ES-I3 (cell line): ENCODE measurements around the gene NUMB.

Experiments used
- H3K36me3 ChIP-seq: 2 replicates; pipeline ENCODE4 v1.6.1; 2013; ENCODE audit warnings: mild to moderate bottlenecking, low read length, control low read depth, moderate library complexity; ENCODE audit not compliant: insufficient read depth
- H3K4me1 ChIP-seq: 2 replicates; pipeline ENCODE4 v1.6.1; 2013; ENCODE audit warnings: mild to moderate bottlenecking, control low read depth, low read length; ENCODE audit not compliant: insufficient read depth
- H3K9ac ChIP-seq: 2 replicates; pipeline ENCODE4 v1.6.1; 2013; ENCODE audit warnings: low read depth, mild to moderate bottlenecking, low read length, moderate library complexity
- H3K9me3 ChIP-seq: 2 replicates; pipeline ENCODE4 v1.6.1; 2013; ENCODE audit warnings: mild to moderate bottlenecking, low read length, moderate library complexity; ENCODE audit not compliant: control insufficient read depth, insufficient read depth

The NUMB gene

DNA sequence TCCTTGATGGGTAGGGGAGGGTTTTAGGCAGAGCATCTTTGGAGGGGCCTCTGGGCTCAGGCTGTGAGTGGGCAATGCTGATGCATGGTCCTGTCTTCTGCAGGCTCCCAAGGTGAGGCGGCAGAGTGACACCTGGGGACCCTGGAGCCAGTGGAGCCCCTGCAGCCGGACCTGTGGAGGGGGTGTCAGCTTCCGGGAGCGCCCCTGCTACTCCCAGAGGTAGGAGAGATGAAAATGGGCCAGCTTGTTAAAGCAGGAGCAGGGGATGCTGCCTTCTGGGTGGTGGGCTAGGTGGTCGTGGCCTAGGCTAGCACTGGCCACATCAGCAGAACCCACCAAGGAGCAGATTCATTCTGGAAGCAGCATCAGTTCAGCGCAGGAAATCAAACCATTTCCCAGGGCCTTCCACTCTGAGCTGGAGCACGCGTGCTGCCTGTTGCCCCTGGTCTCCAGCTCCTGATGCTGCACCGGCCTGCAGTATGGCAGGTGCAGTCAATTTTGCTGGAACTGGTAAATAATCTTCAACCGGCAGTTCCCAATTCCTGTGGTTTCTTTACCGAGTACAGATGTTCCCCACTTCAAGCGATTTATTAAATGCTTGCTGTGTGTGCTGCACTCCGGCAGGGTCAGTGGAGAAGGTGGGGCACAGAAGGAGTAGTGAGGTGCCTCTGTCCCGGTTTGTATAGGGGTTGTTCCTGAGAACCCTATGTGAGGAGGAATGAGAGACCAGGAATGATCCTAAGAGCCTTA, 213.6 kb downstream of the NUMB start:
- peaks cover 4% of the 10 kb centered on the region; the same call in 1 of the 2 replicates for H3K4me1 ChIP-seq
- H3K36me3 ChIP-seq, result no peaks in the 10 kb centered on the region
- peak overlapping the region; percentile 88; the same call in 1 of the 2 replicates for H3K9ac ChIP-seq
- no peaks in the 10 kb centered on the region for H3K9me3 ChIP-seq

DNA sequence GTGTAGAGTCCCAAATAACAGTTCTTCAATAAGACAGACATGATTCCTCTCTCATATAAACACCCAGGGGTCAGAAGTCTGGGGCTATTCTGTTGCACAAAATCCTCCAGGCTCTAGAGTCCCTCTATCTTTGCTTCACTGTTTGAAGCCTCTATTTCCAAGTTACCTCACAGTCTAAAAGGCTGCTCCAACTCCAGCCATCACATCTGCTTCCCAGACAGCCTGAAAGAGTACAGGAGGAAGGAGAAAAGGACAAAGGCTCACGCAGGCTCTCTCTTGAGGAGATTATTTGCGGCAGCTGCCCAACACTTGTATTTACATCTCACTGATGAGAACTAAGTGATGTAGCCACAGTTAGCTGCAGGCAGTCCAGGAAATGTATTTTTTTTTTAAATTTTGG, 214.6 kb downstream of the NUMB start:
- Histone ChIP-seq H3K9me3 (no peaks in the 10 kb centered on the region), H3K9ac (no peak overlapping the region), H3K36me3 (no peaks in the 10 kb centered on the region), H3K4me1 (peaks cover 9% of the 10 kb centered on the region)

DNA sequence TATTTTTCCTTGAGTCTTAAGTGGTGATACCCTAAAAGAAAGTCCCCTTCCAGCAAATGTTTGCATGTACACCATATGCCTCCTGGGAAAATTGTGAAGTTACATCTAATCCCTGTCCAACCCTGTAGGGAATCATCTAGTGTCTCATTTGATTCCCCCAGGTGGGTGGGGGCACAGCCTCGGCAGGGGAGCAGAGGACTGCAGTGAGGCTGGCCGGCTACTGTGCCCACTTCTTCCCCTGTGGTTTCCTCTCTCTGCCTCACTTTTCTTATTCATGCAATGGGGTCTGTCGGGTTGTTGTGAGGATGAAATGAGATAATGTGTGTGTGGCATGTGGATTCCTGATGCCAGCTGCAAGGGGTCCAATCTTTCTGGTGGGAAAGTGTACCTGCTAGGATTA, 215.0 kb downstream of the NUMB start:
- H3K36me3 ChIP-seq, result no peaks in the 10 kb centered on the region
- H3K9me3 ChIP-seq, result no peaks in the 10 kb centered on the region
- peaks cover 13% of the 10 kb centered on the region for H3K4me1 ChIP-seq
- no peak overlapping the region for H3K9ac ChIP-seq

GRCh38 chr14:73242357-73242901, 215.9 kb downstream of the NUMB start:
- no peaks in the 10 kb centered on the region for H3K9me3 ChIP-seq
- peaks cover 13% of the 10 kb centered on the region for H3K4me1 ChIP-seq
- H3K9ac ChIP-seq, result no peak overlapping the region
- no peaks in the 10 kb centered on the region for H3K36me3 ChIP-seq

GRCh38 chr14:73241481-73242165, 216.7 kb downstream of the NUMB start:
- H3K4me1 ChIP-seq, result peaks cover 13% of the 10 kb centered on the region
- no peak overlapping the region for H3K9ac ChIP-seq
- no peaks in the 10 kb centered on the region for H3K36me3 ChIP-seq
- no peaks in the 10 kb centered on the region for H3K9me3 ChIP-seq

DNA sequence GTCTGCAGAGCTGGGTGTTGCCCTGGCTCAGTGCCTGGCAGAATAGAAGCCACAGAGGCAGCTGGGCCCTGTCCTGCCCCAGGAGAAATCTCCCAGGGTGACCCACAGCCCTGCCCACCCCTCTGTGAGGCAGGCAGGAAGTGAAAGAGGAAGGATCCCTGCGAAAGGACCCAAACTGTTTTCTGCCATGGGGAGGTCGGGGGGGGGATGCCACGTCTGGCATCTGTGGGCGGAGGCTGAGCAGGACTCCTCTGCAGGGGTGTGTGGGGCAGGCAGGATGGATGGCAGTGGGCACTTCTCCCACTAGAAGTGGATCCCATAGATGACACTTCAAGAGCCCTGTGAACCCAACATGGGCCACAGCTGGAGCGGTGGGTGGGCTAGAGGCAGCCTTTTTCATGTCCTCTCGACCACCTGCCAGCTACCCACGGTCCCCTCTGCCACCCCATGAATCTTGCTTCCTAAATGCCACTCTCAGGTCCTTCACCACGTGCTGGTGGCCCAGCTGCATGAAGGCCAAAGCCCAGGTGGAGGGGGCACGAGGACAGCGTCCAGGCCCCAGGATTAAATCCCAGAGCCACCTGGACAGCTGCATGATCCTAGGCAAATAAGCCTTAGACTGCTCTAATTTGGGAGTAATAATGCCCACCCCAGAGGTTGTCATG, 217.4 kb downstream of the NUMB start:
- H3K9me3 ChIP-seq, result no peaks in the 10 kb centered on the region
- no peaks in the 10 kb centered on the region for H3K36me3 ChIP-seq
- peaks cover 13% of the 10 kb centered on the region for H3K4me1 ChIP-seq
- H3K9ac ChIP-seq, result no peak overlapping the region

DNA sequence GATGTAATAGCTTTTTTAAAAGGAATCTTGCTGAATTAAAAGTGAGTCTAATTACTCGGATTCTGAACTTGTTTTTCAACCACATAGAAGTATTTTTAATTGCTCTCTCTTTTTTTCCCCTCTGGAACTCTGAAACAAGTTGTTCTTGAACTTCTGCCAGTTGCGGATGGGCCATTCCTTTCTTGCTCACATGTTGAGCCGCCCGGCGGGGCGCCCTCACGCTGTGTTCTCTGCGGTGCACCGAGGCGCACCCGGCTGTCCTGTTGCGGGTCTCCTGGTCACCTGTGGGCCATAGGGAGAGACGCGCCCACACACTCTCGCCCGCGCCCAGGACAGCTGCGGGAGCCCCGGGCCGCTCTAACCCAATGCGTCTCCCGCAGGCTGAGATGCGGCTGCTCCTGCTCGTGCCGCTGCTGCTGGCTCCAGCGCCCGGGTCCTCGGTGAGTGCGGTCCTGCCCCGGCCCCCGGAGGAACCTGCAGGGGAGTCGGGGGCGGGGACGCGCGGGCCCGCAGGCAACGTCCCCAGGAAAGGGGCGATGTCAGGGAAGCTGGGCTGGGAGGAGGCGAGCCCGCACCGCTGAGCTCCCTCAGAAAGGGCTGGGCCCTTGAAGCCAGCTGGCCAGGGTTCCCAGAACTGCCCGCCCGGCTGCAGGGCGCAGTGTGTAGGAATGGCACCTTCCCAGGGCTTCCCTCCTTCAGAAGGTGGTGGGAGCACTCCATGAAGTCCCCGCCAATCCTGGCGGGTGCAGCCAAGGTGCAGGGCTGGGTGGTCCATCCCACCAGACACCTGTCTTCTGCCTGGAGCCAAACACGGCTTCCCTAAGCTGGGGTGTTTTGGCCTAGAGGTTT, 218.7 kb downstream of the NUMB start:
- H3K4me1 ChIP-seq, result peaks cover 22% of the 10 kb centered on the region
- peak overlapping the region; percentile 13; the same call in 1 of the 2 replicates for H3K9ac ChIP-seq

DNA sequence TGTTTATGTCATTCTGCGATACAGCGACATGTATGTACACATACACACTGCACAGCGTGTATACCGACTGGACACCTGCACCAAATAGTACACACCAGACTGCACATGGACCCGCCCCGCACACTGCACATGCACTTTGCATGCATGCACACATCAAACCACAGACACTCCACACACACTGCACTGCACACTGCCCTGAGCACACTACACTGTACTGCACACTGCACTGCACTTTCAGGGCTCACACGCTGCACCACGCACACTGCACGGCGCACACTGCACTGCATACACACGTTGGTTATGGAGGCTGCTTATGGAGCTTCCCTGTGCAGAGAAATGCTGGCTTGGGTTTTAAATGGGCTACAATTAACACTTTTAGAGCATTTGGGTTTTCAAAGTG, 219.4 kb downstream of the NUMB start:
- Histone ChIP-seq H3K9me3 (no peaks in the 10 kb centered on the region), H3K36me3 (no peaks in the 10 kb centered on the region), H3K4me1 (peaks cover 24% of the 10 kb centered on the region), H3K9ac (no peak overlapping the region)

More for the DNA sequence above, 218.7 kb downstream of the NUMB start:
- H3K36me3 ChIP-seq, result no peaks in the 10 kb centered on the region
- no peaks in the 10 kb centered on the region for H3K9me3 ChIP-seq

DNA sequence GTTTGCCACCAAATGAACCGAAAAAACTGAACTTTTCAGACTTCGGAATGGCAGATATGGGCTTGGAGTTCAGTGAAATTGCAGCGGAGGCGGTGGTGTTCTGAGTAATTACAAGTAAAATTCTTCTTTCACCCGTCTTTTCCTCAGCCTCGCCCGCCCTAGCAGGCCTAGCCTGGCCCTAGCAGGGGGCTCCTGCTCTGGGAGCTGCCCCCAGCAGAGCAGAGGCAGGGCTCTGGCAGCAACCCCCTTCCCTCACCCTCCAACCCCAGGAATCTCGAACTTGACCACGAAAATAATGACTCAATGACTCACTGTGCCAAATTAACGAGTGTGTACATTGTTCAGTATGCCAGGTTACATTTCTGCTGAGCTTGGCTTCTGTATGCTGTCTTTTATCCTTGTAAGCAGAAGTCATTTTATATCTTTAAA, 219.9 kb downstream of the NUMB start:
- Histone ChIP-seq H3K9me3 (no peaks in the 10 kb centered on the region), H3K36me3 (no peaks in the 10 kb centered on the region), H3K4me1 (peaks cover 24% of the 10 kb centered on the region), H3K9ac (peak overlapping the region; percentile 51; the same call in 1 of the 2 replicates)

DNA sequence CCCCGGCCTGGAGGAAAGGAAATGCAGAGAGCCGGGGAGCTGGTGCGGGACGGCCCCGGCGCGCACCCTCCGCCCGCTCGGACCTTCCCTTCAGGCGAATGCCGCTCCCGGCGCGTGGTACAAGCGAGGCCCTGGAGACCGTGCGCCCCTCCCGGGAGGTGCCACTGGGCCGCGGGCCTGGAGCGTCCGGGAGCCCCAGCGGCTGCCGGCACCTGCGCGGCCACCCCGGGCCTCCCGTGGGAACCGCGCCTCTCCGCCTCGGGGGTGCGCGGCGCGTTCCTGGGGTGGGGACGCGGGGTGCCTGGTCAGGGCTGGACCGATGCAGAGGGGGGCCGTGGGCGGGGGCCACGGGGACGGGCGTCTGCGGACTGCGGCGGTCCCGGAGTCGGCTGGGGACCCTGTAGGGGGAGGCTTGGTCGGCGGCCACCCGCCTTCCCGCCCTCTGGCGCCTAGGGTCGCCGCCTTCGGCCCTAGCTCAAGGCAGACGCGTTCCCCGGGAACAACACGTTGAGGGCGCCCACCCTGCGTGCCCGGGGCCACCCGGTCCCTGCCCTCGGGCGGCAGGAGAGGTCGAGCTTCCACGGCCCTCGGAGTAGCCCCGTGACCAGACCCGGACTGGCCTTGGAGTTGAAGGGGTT, 220.4 kb downstream of the NUMB start:
- peak overlapping the region; percentile 51; the same call in 1 of the 2 replicates for H3K9ac ChIP-seq
- no peaks in the 10 kb centered on the region for H3K9me3 ChIP-seq
- H3K4me1 ChIP-seq, result peaks cover 25% of the 10 kb centered on the region
- no peaks in the 10 kb centered on the region for H3K36me3 ChIP-seq

DNA sequence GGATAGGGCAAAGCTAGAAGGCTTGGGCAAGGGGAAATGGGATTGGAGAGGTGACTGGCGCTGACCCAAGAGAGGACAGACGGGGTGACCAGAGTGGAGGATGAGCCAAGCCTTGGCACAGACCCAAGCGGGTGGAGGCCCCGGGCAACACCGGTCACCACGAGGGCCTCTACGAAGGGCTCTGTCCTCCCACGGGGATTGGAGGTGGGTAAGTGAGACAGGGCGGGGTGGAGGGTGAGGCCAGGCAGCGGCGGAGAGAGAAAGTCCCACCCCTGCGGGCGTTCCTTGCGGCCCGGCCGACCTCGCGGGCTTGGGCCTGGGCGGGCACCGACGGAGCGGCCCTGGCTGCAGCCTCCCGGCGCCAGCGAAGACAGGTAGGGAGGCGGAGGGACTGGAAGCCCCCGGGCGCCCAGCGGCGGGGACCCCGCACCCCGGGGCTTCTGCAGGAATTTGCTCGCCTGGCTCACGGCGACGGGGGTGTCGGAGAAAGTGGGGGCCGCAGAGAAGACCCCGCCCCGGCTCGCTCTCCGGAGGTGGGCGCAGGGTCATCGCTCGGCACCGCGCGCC, 221.0 kb downstream of the NUMB start, which contains the start of gene PAPLN:
TSS of gene PAPLN (plus strand) at position 288 of the 567 bp plus-strand sequence. CDS start 2,273 bp downstream, outside the sequence.
- Histone ChIP-seq H3K9me3 (no peaks in the 10 kb centered on the region), H3K36me3 (no peaks in the 10 kb centered on the region), H3K9ac (peak within 1 kb of the TSS; percentile 51; the same call in 1 of the 2 replicates), H3K4me1 (peaks cover 31% of the 10 kb centered on the region)

GRCh38 chr14:73236752-73237218, 221.6 kb downstream of the NUMB start:
- peak overlapping the region; percentile 51; the same call in 1 of the 2 replicates for H3K9ac ChIP-seq
- H3K4me1 ChIP-seq, result peaks cover 35% of the 10 kb centered on the region
- H3K36me3 ChIP-seq, result no peaks in the 10 kb centered on the region
- no peaks in the 10 kb centered on the region for H3K9me3 ChIP-seq

DNA sequence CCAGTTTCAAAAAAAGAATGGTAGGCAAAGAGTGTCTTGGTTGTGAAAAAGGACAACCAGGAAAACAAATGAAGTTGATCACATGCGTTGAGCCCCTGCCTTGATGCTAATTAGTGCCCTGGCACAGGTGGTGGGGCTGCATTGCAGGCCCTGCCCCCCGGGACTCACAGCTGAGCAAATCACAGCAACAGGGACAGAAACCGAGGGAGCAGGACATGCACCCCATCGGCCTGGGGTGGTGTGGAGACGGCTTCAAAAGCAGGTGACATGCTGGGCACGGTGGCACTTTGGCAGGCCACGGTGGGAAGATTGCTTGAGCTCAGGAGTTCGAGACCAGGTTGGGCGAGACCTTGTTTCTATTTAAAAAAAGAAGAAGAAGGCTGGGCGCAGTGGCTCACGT, 222.2 kb downstream of the NUMB start:
- Histone ChIP-seq H3K9ac (no peak overlapping the region), H3K4me1 (peaks cover 33% of the 10 kb centered on the region), H3K36me3 (no peaks in the 10 kb centered on the region), H3K9me3 (no peaks in the 10 kb centered on the region)
